Suppressor macrophage treated with lipopolysaccharide for 4 hours (primary cell): ENCODE results near the gene TARBP1.
"Not testable (repeated sequence)": the region's sequence is repeated elsewhere in the genome, so short reads cannot be mapped to it uniquely, and the experiment has no call there.

Source experiments
- DNase-seq: peaks from one replicate; pipeline ENCODE4 v3.0.0-alpha.2; 2020

The TARBP1 gene

DNA sequence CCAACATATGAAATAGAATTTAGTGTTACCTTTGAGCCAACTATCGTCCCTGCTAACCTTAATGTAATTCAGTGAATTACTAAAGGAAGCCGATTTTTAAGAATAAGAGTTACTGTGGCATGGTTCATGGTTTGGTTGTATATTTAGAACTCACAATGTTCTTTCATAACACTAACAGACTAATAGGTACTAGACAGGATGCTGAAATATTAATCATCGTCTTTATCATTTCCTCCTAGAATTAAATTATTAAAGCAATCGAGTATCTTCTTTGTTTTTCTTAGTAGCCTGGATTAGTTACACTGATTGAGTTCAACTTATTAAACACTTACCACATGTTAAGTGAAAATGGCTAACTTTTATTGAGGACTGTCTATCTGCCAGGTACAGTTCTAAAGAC, 47.7 kb downstream of the TARBP1 start:
- DNase-seq = no peak

DNA sequence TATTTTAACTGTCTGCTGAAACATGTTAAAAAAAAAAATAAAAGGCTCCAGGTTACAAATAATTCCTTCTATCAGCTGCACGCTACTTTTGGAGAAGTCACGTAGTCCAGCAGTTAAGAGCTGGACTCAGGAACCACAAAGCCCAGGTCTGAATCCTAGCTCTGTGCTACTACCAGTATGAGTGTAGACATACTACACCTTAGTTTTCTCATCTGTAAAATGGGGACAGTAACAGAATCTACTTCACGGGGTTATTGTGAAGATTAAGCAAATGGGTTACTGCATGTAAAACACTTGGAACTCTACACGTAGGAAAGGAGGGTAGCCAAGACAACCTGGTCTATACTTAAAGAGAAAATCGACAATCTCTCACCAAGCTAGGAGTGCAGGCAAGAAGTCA, 48.3 kb downstream of the TARBP1 start:
- no peak for DNase-seq

DNA sequence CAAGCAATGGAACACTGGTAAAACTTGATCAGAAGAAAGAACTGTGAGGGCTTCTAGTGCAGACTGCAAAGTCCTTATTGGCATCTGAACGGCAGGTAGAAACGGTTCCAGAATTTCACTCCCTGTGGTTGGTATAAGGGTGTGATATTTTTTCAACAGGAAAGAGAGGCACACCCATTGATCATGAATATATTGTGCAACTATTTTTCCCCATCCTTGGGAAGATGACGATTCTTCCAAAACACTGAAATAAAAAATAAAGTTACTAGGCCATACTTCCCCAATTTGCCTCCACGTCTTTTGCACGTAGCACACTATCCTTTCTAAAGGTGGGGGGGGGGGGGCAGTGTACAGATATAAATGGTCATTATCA, 49.6 kb downstream of the TARBP1 start:
- no peak for DNase-seq

DNA sequence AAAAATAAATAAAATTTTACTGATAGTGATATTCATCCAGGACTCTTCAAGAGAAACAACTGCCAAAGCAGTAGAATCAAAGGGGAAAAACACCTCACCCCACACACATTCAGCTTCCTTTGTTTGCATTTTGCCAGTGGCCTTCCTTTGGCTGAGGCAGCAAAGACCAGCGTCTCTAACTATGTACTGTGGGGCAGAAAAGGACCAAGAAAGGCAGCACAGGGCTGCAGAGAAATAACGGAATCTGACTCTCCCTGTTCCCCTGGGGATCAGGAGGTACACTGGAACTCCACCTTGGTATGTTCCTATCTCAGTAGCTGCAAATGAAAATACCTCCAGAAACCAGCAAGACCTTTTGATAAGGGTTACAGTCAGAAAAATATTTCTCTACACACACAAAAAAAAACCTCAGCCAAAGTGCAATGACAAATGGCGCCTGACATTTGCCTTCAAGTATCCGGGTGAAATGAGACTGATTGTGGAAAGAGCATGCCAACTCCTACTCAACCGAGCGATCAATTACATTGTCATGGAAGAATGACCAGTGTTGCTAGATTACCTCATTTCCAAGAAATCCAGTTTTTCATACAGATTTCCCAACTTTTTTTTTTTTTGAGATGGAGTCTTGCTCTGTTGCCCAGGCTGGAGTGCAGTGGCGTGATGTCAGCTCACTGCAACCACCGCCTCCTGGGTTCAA, 50.9 kb downstream of the TARBP1 start:
- no peak for DNase-seq

DNA sequence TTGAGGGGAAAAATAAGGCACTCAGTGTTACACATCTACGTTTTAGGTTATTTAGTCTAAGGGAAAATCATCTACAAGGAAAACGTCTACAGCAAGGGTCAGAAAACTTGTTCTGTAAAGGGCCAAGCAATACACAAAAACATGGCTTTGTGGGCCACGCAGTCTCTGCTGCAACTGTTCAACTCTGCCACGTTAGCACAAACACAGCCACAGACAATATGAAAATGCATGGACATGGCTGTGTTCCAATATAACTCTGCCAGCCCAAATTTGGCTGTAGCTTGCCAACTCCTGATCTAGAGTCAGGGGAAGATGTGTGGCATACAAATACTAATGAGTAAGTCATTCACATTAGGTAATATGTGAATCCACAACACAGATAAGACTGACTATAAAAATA, 65.0 kb downstream of the TARBP1 start:
- DNase-seq = no peak

DNA sequence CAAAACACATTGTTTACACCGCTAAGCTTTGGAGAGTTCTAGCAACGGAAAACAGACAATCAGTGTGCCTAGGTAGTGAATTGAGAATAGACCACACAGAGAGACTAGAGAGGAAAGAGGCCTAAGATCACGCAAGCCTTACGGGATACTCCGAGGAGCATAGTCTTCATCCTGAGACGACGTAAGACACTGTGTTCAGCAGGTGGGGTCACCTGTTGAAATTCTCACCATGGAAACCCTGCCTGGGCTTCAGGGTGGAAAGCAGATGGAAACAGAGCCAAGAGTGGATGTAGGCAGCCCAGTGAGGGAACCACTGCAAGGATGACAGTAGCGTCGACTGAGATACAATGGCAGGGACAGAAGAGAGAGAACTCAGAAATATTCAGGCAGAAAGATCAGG, 65.5 kb downstream of the TARBP1 start:
- DNase-seq = no peak

DNA sequence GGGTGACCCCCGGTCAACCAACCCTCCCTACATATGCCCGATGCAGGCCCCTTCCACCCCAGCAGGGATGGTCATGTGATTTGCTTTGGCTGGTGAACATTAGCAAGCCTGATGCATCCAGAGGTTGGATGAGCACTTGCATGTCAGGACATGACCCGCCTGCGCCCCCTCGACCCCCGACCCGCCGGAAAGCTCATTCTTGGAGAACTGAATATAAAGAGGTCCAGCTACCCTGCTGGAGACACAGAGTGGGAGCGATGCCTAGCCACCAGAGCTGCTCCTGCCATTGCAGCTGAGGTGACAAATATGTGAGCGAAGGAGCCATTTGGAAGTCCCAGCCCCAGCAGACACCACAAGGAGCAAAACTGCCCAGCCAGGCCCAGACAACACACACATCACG, 66.1 kb downstream of the TARBP1 start:
- DNase-seq = no peak

DNA sequence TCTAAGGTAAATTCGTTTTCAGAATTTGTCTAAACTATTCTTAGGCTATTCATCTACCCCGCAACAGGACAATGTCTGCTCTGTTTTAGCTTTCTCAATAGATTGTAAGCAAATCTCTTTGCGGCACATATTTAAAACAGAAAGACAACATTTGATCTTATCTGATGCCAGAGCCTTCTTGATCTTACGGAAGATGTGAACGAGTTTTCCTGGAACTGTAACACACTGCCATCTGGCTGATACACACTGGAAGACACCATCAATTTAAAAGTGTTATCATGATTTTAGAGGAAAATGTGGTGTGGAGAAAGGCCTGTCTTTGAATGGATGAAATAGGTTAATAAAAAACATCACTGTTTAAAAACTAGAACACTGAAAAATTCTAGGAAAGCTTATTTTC, 69.7 kb downstream of the TARBP1 start:
- no peak for DNase-seq

DNA sequence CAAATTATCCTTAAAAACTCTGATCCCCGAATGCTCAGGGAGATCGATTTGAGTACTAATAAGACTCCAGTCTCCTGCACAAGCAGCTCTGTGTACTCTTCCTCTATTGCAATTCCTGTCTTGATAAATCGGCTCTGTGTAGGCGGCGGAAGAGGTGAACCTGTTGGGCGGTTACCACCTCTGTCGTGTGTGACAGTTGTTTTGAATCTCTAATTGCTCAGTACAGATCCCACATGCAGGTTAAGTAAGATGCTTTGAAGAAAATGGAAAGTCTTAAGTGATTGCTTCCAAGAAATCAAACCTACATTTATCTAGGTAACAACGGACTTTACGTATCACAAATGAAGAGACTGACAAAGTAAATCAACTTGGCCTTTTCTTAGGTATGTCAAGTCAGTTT, 70.2 kb downstream of the TARBP1 start:
- DNase-seq = no peak

DNA sequence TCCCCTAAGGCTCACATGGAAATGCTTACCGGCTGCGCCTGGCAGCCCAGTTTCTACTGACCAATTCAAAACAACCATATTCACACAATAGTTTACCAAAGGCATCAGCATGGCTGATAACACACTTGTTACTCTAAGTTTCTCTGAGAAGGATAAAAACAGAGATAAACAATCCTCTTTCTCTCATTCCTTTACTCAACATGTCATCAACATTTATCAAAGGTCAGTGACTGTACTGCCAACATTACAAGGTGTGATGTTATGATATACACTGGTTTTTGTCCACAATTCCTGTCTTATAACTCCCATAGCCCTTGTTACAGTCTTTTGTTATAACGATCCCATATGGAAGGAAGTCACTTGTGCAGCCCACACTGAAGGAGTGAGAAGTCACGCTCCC, 72.1 kb downstream of the TARBP1 start:
- no peak for DNase-seq

DNA sequence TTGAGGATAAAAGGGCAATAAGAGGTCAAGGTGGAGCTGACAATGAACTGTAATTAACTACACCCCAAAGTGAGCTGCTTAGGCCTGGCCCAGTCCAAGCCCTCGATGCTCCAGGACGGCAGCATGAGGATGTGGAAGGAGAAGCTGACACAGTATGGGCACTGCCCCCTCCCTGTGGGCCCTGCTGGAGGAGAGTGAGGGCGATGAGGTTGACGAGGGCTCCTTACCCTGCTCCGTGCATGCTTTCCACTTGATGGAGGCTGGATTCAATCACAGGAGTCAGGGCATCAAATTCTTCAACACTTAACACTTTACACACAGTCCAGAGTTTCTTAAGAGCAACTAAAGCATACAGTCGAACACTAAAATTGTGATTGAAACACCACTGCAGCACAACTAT, 73.3 kb downstream of the TARBP1 start:
- DNase-seq = no peak

DNA sequence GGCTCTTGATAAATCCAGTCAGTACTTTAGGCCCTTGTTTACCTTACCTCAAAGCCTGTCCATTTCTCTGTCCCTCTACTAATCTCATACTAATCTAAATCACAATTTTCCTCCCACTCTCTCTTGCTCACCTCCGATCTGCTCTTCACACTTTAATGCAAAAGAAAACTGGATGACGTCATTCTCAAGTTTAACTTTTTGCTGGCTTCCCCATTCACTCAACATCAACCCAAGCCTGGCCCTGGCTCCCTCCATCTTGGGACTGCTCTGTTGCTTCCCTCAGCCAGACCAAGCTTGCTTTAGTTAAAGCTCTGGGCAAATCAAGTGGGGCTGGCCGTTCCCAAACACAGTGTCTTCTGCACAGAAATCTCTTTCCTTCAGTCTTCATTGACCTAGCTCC, 76.0 kb downstream of the TARBP1 start:
- DNase-seq = no peak

DNA sequence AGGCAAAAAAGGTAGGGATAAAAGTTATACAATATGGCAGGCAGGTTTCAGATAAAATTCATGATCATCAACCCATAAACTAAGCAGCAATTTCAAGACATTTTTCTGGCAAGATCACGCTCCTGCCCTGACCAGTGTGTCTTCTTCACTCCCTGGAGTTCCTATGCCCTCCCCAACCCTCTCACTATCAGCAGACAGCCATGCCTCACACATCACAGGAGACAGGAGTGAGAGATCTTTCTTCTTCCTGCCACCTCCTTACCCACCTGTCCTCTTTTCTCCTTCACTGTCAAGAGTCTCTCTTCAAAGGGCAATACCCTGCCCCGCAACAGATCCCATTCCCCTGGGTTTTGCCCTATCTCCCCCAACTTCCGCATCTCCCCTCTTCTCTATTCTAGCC, 77.3 kb downstream of the TARBP1 start:
- DNase-seq = no peak

DNA sequence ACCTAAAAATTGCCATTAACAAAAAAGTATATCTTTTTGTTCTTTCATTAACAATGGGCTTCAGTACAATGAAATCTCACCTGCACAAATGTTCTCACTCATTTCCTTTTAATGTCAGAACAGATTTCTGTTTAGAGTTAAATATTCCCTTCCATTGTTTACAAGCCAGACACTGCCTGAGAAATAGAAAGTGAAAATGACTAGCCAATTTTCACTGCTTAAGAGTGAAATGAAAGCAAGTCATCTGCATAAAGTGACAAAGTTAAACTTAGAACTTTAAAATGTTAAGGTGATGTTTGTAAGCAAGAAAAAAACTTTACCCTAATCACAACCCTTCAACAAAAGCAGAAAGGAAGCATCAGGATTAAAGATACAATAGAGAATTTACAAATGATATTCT, 78.2 kb downstream of the TARBP1 start:
- peak; percentile 63 for DNase-seq

DNA sequence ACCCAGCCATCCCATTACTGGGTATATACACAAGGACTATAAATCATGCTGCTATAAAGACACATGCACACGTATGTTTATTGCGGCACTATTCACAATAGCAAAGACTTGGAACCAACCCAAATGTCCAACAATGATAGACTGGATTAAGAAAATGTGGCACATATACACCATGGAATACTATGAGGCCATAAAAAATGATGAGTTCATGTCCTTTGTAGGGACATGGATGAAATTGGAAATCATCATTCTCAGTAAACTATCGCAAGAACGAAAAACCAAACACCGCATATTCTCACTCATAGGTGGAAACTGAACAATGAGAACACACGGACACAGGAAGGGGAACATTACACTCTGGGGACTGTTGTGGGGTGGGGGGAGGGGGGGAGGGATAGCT, 79.5 kb downstream of the TARBP1 start:
- DNase-seq = not testable (repeated sequence)

DNA sequence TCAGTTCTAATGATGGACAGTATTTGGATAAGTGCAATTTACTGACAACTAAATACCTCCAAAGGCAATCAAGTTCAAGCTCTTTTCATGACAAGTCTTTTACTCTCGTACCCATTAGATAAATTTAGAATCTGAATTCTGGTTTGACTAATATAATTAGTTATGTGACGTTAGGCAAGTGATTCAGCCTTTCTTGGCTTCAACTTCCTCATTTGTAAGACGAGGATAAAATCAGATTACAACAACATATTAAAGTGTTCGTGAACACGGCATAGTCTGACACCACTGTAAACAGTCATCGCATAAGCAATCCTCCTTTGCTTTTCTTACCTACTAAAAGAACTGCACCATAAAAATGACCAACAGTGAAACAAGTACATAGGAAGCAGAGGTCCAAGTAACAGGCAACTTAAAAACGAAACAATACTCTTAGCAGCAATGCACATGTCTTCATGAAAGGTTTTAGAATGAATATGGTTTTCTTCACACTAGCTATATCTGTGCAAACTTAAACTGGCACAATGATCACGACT, 80.1 kb downstream of the TARBP1 start:
- DNase-seq = peak; percentile 91

DNA sequence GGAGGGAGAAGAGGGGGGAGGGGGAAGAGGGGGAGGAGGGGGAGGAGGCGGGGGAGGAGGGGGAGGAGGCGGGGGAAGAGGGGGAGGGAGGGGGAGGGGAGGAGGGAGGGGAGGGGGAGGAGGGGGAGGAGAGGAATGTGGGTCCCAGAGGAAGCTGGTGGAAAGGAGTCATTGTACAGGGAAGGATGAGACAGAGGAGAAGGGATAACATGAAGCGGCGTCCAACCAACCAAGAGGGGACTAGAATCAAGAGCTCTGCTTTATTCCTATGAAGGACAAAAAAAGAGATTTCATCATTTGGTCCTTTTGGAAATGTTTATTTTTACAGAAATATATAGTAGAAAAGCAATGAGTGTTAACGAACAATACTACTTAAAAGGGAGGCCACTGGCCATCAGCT, 81.2 kb downstream of the TARBP1 start:
- DNase-seq = no peak

DNA sequence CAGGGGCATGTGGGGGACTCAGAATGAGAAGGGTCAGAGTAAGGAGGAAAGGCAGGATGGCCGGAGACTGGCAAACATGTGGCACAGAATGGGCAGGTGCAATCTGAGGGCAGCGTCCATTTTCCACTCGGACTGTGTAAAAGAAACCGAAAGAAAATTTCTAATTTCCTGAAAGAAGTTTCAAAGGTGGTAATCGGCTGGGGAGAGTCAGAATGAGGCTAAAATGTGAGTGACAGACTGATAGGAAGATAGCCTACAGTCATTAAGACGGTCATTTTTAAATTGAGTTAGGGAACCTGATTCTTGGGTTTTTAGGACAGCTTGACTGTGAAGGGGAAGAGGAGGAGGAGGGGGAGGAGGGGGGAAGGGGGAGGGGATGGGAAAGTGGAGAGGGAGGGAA, 82.1 kb downstream of the TARBP1 start:
- DNase-seq = peak; percentile 28

DNA sequence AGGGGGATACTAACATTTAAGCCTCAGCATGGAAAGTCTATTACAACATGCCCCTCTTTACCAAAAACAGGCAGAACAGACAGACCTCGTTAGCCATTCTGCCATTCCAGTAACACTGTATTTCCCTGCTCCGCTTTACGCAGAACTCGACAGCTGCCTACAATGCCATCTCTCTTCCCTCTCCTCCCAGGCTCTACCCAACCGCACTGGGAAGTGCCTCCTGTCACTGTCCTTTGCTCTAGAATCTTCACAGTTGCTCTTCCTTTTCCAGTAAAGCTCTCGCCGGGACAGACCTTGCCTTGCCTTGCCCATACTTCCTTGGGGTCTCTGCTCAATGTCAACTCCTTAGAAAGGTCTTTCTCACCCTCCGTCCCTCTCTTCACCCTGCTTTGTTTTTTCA, 82.9 kb downstream of the TARBP1 start:
- DNase-seq = no peak

DNA sequence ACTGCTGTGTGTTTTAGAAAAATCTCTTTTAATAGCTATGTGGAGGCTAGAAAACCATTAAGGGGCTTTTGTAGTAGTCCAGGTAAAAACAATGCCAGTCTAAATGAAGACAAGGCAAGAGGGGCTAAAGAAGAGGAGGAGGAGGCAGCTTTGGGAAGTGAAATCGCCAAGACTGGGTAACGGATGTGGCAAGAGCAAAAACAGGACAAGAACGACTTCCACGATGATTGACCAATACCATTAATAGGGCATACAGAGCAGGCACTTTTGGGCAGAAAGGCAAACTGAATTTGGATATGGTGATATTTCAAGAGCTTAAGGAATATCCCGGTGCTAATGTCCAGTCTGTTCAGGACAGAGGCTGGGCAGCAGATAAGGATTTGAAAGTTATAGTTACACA, 83.7 kb downstream of the TARBP1 start:
- DNase-seq = peak; percentile 47

DNA sequence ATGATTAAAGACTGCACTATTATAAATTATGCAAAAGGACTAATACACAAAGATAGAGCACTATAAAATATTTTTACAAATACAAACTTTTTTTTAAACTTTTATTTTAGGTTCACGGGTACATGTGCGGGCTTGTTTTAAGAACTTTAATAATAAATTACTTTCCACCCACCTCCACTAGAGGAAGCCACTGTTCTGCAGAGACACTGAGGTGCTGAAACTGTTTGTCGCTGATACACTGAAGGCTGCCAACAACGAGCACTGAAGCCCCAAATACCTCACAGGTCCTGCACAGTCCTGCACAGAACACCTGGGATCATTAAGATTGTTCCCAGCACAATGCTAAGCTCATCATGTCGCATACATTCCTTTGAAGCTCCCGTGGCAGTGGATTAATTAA, 85.8 kb downstream of the TARBP1 start:
- DNase-seq = no peak

DNA sequence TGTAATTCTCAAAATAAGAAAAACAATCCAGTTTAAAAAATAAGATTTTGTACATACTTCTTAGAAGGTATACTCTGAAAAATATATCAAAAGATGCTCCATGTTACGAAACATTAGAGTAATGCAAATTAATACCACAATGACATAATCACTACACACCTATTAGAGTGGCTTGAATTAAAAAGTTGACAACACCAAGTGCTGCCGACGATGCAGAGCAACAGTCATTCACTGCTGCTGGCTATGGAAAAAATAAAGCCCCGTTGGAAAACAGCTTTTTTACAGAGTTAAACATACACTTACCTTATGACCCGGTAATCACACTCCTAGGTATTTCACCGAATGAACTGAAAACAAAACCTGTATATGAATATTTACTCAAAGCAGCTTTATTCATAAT, 90.9 kb downstream of the TARBP1 start:
- no peak for DNase-seq

DNA sequence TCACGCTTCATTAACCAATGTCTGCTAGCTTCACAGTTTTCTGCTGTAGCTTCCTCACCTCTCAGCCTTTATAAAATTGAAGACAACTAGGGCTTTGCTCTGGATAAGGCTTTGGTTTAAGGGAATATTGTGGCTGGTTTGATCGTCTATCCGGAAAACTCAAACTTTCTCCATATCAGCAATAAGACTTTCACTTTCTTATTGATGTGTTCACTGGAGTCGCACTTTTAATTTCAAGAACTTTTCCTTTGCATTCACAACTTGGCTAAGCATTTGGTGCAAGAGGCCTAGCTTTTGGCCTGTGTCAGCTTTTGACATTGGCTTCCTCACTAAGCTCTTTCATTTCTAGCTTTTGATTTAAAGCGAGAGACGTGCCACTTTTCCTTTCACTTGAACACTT, 92.9 kb downstream of the TARBP1 start:
- DNase-seq = no peak

DNA sequence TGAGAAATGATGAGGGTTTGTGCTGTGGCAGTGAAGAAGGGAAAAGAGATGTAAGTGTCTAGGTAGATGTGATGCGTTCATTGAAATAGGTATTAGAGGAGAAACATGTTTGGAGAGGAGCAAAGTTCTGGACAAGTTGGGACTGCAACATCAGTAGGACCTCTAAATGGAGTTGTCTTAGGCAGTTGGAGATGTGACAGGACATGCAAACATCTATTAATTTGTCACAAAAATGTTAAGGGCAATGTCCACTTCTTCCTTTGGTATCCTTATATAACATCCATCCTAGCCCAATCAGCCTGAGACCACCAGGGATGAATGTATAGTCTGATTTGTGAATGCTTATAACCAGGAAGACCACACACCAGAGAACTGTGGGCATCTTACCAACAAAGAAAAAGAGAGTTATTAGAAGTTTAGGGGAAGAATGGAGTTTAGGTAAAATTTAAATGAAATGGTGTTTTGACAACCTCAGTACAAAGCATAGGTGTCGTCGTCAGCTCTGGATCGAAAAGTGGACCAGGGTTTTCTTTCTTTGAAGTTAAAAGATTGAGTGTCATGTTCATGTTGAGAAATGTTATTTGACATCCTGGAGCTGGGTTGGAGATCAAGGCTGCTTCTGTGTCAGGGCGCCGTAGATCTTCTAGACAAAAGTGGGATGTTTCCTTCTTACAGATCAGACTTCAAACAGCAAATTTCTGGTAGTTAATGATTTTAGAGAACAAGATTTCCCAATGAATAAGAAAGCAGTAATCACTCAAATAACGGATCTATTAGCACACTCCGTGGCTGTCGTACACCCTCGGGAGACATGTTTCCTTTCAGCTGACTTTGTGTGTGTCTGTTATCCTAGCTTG, 97.1 kb downstream of the TARBP1 start:
- DNase-seq = no peak
